GM12801 (cell line): Measurements from ENCODE around the gene EFNB1.

ENCODE experiments used
- TF ChIP-seq, protein P1 (sequence below): IDR thresholded peaks from one replicate; pipeline ENCODE4 v1.5.1; 2011; ENCODE audit warnings: control low read depth; ENCODE audit not compliant: insufficient read length; ENCODE audit errors: extremely low read depth

Gene EFNB1

DNA sequence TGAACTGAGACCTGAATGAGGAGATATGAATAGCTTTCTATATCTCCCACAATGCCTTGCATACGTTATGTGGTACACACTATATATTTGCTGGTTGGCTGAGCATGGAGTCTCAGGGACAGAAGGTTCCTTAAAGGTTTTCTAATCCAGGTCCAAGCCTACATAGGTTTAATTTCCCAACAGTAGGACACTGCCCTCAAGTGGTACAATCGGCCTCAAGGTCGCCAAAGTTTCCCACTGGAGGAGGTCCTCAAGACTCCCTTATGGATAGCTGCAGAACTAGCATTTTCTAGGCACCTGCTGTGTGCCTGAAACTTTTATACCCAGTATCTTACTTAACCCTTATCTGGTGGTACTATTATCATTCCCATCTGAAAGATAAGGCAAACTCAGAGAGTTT is 21.0 kb upstream of the EFNB1 start:
- TF ChIP-seq, protein P1, sequence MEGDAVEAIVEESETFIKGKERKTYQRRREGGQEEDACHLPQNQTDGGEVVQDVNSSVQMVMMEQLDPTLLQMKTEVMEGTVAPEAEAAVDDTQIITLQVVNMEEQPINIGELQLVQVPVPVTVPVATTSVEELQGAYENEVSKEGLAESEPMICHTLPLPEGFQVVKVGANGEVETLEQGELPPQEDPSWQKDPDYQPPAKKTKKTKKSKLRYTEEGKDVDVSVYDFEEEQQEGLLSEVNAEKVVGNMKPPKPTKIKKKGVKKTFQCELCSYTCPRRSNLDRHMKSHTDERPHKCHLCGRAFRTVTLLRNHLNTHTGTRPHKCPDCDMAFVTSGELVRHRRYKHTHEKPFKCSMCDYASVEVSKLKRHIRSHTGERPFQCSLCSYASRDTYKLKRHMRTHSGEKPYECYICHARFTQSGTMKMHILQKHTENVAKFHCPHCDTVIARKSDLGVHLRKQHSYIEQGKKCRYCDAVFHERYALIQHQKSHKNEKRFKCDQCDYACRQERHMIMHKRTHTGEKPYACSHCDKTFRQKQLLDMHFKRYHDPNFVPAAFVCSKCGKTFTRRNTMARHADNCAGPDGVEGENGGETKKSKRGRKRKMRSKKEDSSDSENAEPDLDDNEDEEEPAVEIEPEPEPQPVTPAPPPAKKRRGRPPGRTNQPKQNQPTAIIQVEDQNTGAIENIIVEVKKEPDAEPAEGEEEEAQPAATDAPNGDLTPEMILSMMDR = no peak

GRCh38 chrX:68808686-68809357 is 20.0 kb upstream of the EFNB1 start:
- TF ChIP-seq, protein P1 = no peak

DNA sequence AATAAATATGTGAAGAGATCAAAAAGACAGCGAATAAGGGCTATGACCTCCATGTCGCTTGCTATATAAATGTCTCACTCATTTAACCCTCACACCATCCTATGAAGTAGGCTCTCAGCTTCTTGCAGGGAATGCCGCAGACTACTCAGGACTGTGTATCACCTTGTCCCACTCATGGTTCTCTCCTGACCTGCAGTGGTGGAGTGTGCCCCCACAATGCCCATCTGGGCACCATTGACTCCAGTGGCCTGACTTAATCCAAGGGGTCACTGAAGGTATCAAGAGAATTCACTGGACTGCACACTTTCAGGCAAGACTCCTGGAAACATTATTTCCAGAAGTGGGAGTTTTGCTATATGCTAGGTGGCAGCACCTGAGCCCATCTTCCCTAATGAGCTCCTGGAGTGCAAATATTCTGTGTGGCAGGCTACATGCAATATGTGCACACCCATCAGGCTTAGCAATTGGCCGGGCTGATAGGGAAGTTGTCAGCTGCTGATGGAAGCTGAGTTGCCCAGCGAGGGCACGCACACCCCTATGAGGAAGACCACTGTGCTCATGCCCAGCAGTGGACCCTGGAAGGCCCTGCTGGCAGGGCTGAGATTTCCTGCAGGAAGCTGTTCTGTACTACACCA is 8.2 kb upstream of the EFNB1 start:
- TF ChIP-seq, protein P1 = no peak

- TF ChIP-seq, protein P1 = no peak
These were observed 7.2 kb upstream of the EFNB1 start for GRCh38 chrX:68821616-68822015.

DNA sequence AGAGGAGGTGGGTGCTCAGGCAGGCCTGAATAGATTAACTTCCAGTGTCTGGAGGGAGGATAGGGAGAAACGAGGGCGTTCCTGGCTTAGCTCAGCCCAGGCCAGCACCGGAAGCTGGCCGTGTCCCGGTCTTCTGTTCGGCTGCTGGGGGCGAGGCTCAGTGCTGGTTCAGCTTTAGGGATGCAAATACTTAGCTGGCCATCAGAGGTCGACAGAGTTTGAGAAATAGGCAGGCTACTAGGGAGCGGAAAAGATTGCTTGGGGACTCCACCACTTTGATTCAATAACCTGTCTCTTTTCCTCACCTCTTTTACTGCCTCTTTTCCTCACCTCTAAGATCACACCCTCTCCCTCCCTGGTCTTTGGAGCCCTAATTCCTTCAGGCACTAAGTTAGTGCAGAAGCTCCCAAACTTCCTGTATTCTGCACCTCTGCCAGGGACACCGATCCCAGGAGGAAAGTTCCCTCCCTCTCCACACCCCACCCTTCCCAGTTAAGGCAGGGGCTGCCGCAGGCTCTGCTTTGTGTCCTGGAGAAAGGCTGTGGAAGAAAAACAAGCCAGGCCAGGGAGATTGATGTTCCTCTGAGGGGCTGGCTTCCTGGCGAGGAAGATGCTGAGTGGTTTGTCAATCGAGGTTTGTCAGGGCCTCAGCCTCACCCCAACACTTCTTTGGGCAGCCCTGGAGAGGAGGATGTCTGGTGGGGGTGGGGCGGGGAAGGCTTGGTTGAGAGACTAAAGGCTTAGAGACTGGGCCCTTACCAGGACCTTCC is 6.0 kb upstream of the EFNB1 start:
- TF ChIP-seq, protein P1 = no peak

DNA sequence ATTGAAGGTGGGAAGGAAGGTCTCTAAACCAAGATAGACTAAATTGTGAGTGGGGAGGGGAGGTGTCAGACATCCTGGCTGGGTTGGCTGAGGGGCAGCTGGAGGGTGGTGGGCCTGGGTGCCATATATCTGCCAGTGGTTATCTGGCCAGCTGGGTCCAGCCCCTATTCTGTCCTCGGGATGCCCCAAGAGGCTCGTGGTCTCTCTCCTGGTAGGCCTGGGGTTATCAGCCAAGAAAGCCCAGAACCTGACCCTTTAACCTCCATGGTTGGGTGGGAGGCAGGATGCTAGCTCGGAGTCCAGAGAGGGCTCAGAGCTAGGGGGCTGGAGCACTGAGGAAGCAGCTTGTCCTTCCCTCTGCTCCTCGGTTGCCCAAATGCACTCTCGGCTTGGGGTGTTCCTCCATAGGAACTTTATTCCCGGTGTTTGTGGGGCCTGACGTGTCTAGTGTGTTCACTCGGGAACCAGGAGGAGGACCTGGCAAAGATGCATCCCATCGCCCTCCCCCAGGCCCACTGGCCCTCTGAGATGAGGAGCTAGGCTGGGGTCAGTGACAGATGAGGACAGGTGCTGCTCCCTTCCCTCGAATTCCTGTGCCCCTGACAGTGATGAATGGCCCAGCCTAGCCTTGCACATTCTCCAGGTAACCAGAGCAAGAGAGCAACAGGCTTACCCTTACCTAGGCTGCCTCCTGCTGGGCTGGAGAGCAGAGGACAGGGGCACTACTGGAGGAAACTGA is 5.2 kb upstream of the EFNB1 start:
- TF ChIP-seq, protein P1 = no peak

- TF ChIP-seq, protein P1 = no peak
These were observed 4.7 kb upstream of the EFNB1 start for GRCh38 chrX:68824152-68824433.
